K562 (cell line): ENCODE data around the gene BRCA1. TPM values are rescaled to one million over a fixed set of nuclear protein-coding genes. Genes with fewer than 3 reads are reported as not detected.

Source experiments
- ATF1 ChIP-seq, 2 experiments: fragments of 450-650 bp in 1 of 2; IDR thresholded peaks; 2 replicates each; pipeline ENCODE4 v1.6.1; 2016; ENCODE audit warnings: missing compliant biosample characterization in 1 of 2, missing genetic modification characterization in 1 of 2
- CEBPG ChIP-seq, 3 experiments: fragments of 200-800 bp in 1 of 3; sonication (Bioruptor generic) in 1 of 3; sonication (generic) in 1 of 3; formaldehyde crosslinking in 1 of 3; IDR thresholded peaks in 2 of 3; conservative IDR thresholded peaks in 1 of 3; 2 replicates each; pipeline versions ENCODE4 v1.6.1 to v1.8.0; 2016 to 2022; ENCODE audit warnings: missing compliant biosample characterization in 2 of 3, missing genetic modification characterization in 2 of 3, mild to moderate bottlenecking in 1 of 3, missing genetic modification reagents in 1 of 3
- DIDO1 ChIP-seq: fragments of 450-650 bp; IDR thresholded peaks from 2 replicates; pipeline ENCODE4 v1.6.1; 2016; ENCODE audit warnings: low read depth, missing biosample characterization, missing genetic modification characterization
- GATAD2A ChIP-seq: fragments of 450-650 bp; IDR thresholded peaks from 2 replicates; pipeline ENCODE4 v1.6.1; 2017
- NCOA2 ChIP-seq, 2 experiments: fragments of 450-650 bp; IDR thresholded peaks; 2 replicates each; pipeline ENCODE4 v1.6.1; 2018; ENCODE audit warnings: mild to moderate bottlenecking in 2 of 2, moderate library complexity in 1 of 2; ENCODE audit not compliant: partially characterized antibody in 2 of 2
- NUFIP1 ChIP-seq: fragments of 450-650 bp; IDR thresholded peaks from 2 replicates; pipeline ENCODE4 v1.6.1; 2018; ENCODE audit not compliant: partially characterized antibody
- REST ChIP-seq, 2 experiments: fragments of 450-650 bp; formaldehyde crosslinking in 1 of 2; IDR thresholded peaks; 2 replicates each; pipeline versions ENCODE4 v1.4.0 to v1.6.1; 2014 to 2020; ENCODE audit warnings: mild to moderate bottlenecking in 2 of 2, borderline replicate concordance in 1 of 2, low read depth in 1 of 2
- SAFB2 ChIP-seq: fragments of 200-400 bp; formaldehyde crosslinking; IDR thresholded peaks from 2 replicates; pipeline ENCODE4 v1.6.1; 2018; ENCODE audit warnings: borderline replicate concordance, low read length, low read depth, moderate library complexity; ENCODE audit not compliant: severe bottlenecking
- TBL1XR1 ChIP-seq, 2 experiments: IDR thresholded peaks; 2 replicates each; pipeline ENCODE4 v1.6.1; 2012; ENCODE audit warnings: improper control_type of control experiment in 2 of 2, low read length in 2 of 2, mild to moderate bottlenecking in 1 of 2
- ZKSCAN3 ChIP-seq: fragments of 250-450 bp; sonication (Bioruptor Pico); IDR thresholded peaks from 2 replicates; pipeline ENCODE4 v1.4.0; 2020
- ZNF239 ChIP-seq: fragments of 250-450 bp; sonication (Bioruptor Pico); IDR thresholded peaks from 2 replicates; pipeline ENCODE4 v1.4.0; 2020; ENCODE audit warnings: mild to moderate bottlenecking
- ZNF274 ChIP-seq: IDR thresholded peaks from 2 replicates; pipeline ENCODE4 v1.6.1; 2011; ENCODE audit warnings: low read depth, mild to moderate bottlenecking, low read length, moderate library complexity, borderline replicate concordance
- polyA plus RNA-seq, 8 experiments: library from polyadenylated mRNA; depleted of rRNA in 4 of 8; stranded (reverse) in 5 of 8; unstranded in 3 of 8; fragments of >200 nt; fragmentation: Nextera tagmentation in 2 of 8; fragmentation: Illumina TruSeq in 1 of 8; extraction: Ambion mirVana in 2 of 8; extraction: Trizol in 1 of 8; gene quantifications; 2 replicates each; pipeline versions ENCODE4 v1.2.1 to v1.2.3, GENCODE V29; 2011 to 2014; ENCODE audit warnings: inconsistent platforms in 1 of 8, missing spikeins in 1 of 8
- total RNA-seq, 7 experiments: library from RNA; depleted of rRNA in 6 of 7; stranded (reverse); fragments of >200 nt in 6 of 7; fragmentation: Illumina TruSeq in 2 of 7; extraction: Trizol in 2 of 7; gene quantifications; 2 replicates each; pipeline versions ENCODE4 v1.2.1 to v1.2.3, GENCODE V29; 2011 to 2021; ENCODE audit warnings: low replicate concordance in 1 of 7
- TF ChIP-seq, protein P1 (sequence below): sonication (generic); formaldehyde crosslinking; IDR thresholded peaks from 2 replicates; pipeline ENCODE4 v1.8.0; 2022; ENCODE audit warnings: missing genetic modification reagents, mild to moderate bottlenecking, borderline replicate concordance
- TF ChIP-seq, protein P2 (sequence below): sonication (generic); formaldehyde crosslinking; IDR thresholded peaks from 2 replicates; pipeline ENCODE4 v1.8.0; 2022; ENCODE audit warnings: mild to moderate bottlenecking, low read depth, missing genetic modification reagents

Gene BRCA1
- total and polyA plus RNA-seq, 9 of the 15 experiments (the other 6 are each of a cell fraction or from before 2014, with no cell fraction given), result 25.9 to 95.3 (median 62.3) TPM

DNA sequence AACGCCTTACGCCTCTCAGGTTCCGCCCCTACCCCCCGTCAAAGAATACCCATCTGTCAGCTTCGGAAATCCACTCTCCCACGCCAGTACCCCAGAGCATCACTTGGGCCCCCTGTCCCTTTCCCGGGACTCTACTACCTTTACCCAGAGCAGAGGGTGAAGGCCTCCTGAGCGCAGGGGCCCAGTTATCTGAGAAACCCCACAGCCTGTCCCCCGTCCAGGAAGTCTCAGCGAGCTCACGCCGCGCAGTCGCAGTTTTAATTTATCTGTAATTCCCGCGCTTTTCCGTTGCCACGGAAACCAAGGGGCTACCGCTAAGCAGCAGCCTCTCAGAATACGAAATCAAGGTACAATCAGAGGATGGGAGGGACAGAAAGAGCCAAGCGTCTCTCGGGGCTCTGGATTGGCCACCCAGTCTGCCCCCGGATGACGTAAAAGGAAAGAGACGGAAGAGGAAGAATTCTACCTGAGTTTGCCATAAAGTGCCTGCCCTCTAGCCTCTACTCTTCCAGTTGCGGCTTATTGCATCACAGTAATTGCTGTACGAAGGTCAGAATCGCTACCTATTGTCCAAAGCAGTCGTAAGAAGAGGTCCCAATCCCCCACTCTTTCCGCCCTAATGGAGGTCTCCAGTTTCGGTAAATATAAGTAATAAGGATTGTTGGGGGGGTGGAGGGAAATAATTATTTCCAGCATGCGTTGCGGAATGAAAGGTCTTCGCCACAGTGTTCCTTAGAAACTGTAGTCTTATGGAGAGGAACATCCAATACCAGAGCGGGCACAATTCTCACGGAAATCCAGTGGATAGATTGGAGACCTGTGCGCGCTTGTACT is at the start of gene BRCA1 (continued):
- no peak for TF ChIP-seq REST (IDR thresholded peaks at IDR 0.05; ENCODE audit: borderline replicate concordance)
- TF ChIP-seq REST (CRISPR knock-in tag; IDR thresholded peaks at IDR 0.05; ENCODE audit: low read depth), result no peak
- no peak for TF ChIP-seq ZNF239
- TF ChIP-seq, protein P1, sequence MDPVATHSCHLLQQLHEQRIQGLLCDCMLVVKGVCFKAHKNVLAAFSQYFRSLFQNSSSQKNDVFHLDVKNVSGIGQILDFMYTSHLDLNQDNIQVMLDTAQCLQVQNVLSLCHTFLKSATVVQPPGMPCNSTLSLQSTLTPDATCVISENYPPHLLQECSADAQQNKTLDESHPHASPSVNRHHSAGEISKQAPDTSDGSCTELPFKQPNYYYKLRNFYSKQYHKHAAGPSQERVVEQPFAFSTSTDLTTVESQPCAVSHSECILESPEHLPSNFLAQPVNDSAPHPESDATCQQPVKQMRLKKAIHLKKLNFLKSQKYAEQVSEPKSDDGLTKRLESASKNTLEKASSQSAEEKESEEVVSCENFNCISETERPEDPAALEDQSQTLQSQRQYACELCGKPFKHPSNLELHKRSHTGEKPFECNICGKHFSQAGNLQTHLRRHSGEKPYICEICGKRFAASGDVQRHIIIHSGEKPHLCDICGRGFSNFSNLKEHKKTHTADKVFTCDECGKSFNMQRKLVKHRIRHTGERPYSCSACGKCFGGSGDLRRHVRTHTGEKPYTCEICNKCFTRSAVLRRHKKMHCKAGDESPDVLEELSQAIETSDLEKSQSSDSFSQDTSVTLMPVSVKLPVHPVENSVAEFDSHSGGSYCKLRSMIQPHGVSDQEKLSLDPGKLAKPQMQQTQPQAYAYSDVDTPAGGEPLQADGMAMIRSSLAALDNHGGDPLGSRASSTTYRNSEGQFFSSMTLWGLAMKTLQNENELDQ, result no peak
- no peak for TF ChIP-seq NUFIP1
- TF ChIP-seq CEBPG (CRISPR knock-in tag; IDR thresholded peaks at IDR 0.05), result peak; percentile 98
- peak; percentile 99 for TF ChIP-seq CEBPG (tag; conservative IDR thresholded peaks at IDR 0.05 in 1 of 2, IDR thresholded peaks at IDR 0.05 in 1 of 2)
- no peak for TF ChIP-seq SAFB2
- TF ChIP-seq TBL1XR1 (IDR thresholded peaks at IDR 0.05; ENCODE audit: low read length in 2 of 2), result peak in 1 of 2 experiments; percentile 88; a peak in 2 of 4 replicates
- peak; percentile 84 for TF ChIP-seq ATF1 (CRISPR knock-in tag; IDR thresholded peaks at IDR 0.05)
- TF ChIP-seq ATF1 (tag; IDR thresholded peaks at IDR 0.05), result peak; percentile 99
- TF ChIP-seq, protein P2, sequence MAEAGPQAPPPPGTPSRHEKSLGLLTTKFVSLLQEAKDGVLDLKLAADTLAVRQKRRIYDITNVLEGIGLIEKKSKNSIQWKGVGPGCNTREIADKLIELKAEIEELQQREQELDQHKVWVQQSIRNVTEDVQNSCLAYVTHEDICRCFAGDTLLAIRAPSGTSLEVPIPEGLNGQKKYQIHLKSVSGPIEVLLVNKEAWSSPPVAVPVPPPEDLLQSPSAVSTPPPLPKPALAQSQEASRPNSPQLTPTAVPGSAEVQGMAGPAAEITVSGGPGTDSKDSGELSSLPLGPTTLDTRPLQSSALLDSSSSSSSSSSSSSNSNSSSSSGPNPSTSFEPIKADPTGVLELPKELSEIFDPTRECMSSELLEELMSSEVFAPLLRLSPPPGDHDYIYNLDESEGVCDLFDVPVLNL (CRISPR knock-in tag), result peak; percentile 94
- no peak for TF ChIP-seq GATAD2A
- TF ChIP-seq ZNF274, result no peak
- no peak for TF ChIP-seq DIDO1 (tag)
- TF ChIP-seq ZKSCAN3, result no peak
- no peak for TF ChIP-seq NCOA2 (IDR thresholded peaks at IDR 0.05; ENCODE audit: partially characterized antibody in 2 of 2)
